Lower lobe of right lung (tissue), 2 donors: ENCODE data around the gene MYH7. TPM values are rescaled to one million over a fixed set of nuclear protein-coding genes. Genes with fewer than 3 reads are reported as not detected.

Experiments
- ATAC-seq, 2 donors: fragments of 200-7000 bp; cut with Tn5 transposase; one replicate each; pipeline ENCODE4 v1.9.1; 2020 to 2022; ENCODE audit warnings: mild to moderate bottlenecking in 2 of 2, moderate library complexity in 2 of 2
- DNase-seq: peaks from one replicate; pipeline ENCODE4 v3.0.0-alpha.2; 2020
- H3K27ac ChIP-seq: fragments of 200-600 bp; one replicate; pipeline ENCODE4 v1.8.0; 2022
- H3K27me3 ChIP-seq: fragments of 200-600 bp; one replicate; pipeline ENCODE4 v1.8.0; 2022; ENCODE audit warnings: low read depth
- H3K36me3 ChIP-seq: fragments of 200-600 bp; one replicate; pipeline ENCODE4 v1.8.0; 2022; ENCODE audit warnings: mild to moderate bottlenecking
- H3K4me1 ChIP-seq: fragments of 200-600 bp; one replicate; pipeline ENCODE4 v1.8.0; 2022
- H3K4me3 ChIP-seq: fragments of 200-600 bp; one replicate; pipeline ENCODE4 v1.8.0; 2022; ENCODE audit warnings: mild to moderate bottlenecking
- H3K9me3 ChIP-seq: fragments of 200-600 bp; one replicate; pipeline ENCODE4 v1.8.0; 2022
- CTCF ChIP-seq: fragments of 200-600 bp; IDR thresholded peaks from one replicate; pipeline ENCODE4 v1.8.0; 2022; ENCODE audit warnings: antibody characterized with exemption, mild to moderate bottlenecking
- intact Hi-C: fragments of 100-400 bp; cut with DNase I; formaldehyde crosslinking; loops from one replicate; pipeline ENCODE4 v1.11.0; 2022
- total RNA-seq: library from RNA; stranded (reverse); fragmentation: NEBNext Ultra II Directional; extraction: Animal tissue kit (Norgen Biotek cat#: 25700); gene quantifications from one replicate; pipeline ENCODE4 v1.2.1, GENCODE V29; 2021
- donor health status: DM: no; HTN: yes; CAD: no; lungs with severe emphysema.

Gene MYH7
- total RNA-seq, 1 donor from 2014 or later = 0.09 TPM

- ATAC-seq (no peak), DNase-seq (no peak)
- no peaks in the 10 kb centered on the region for H3K27me3 ChIP-seq
- intact Hi-C loops = no loop called here
- H3K27ac ChIP-seq = no peak overlapping the region
- no peak overlapping the region for H3K4me3 ChIP-seq
- no peak for TF ChIP-seq CTCF
- H3K36me3 ChIP-seq = no peaks in the 10 kb centered on the region
- H3K4me1 ChIP-seq = no peaks in the 10 kb centered on the region
- H3K9me3 ChIP-seq = no peaks in the 10 kb centered on the region
Observed at GRCh38 chr14:23409475-23409874, 26.0 kb downstream of the MYH7 start.

- intact Hi-C loops = no loop called here
- no peak for DNase-seq
- TF ChIP-seq CTCF = no peak
- H3K4me1 ChIP-seq = no peaks in the 10 kb centered on the region
- no peak overlapping the region for H3K27ac ChIP-seq
- no peak for ATAC-seq
- no peaks in the 10 kb centered on the region for H3K36me3 ChIP-seq
- H3K9me3 ChIP-seq = no peaks in the 10 kb centered on the region
- H3K27me3 ChIP-seq = no peaks in the 10 kb centered on the region
- no peak overlapping the region for H3K4me3 ChIP-seq
Observed at GRCh38 chr14:23408307-23408630, 27.2 kb downstream of the MYH7 start.

GRCh38 chr14:23407516-23408306 lies 27.7 kb downstream of the MYH7 start, which contains the start of gene MYH6:
Gene MYH6 (minus strand): TSS chr14:23408273. CDS start chr14:23407223, 1,050 bp downstream.
- intact Hi-C loops = no loop called here
- H3K36me3 ChIP-seq = no peaks in the 10 kb centered on the region
- no peaks in the 10 kb centered on the region for H3K4me1 ChIP-seq
- no peak for TF ChIP-seq CTCF
- H3K27me3 ChIP-seq = no peaks in the 10 kb centered on the region
- H3K9me3 ChIP-seq = no peaks in the 10 kb centered on the region
- no peak within 1 kb of the TSS for H3K27ac ChIP-seq
- no peak within 1 kb of the TSS for H3K4me3 ChIP-seq
- DNase-seq = peak; percentile 16
- ATAC-seq = no peak

- no peaks in the 10 kb centered on the region for H3K4me1 ChIP-seq
- DNase-seq (no peak), ATAC-seq (no peak)
- no peaks in the 10 kb centered on the region for H3K27me3 ChIP-seq
- H3K4me3 ChIP-seq = no peak overlapping the region
- H3K36me3 ChIP-seq = no peaks in the 10 kb centered on the region
- no peak overlapping the region for H3K27ac ChIP-seq
- intact Hi-C loops = no loop called here
- no peaks in the 10 kb centered on the region for H3K9me3 ChIP-seq
- no peak for TF ChIP-seq CTCF
Observed at GRCh38 chr14:23406725-23407355, 28.6 kb downstream of the MYH7 start.

GRCh38 chr14:23406244-23406643 lies 29.2 kb downstream of the MYH7 start:
- no peak overlapping the region for H3K27ac ChIP-seq

More at GRCh38 chr14:23406244-23406643, 29.2 kb downstream of the MYH7 start:
- intact Hi-C loops = no loop called here
- Histone ChIP-seq H3K36me3 (no peaks in the 10 kb centered on the region), H3K4me3 (no peak overlapping the region), H3K27me3 (no peaks in the 10 kb centered on the region), H3K4me1 (no peaks in the 10 kb centered on the region), H3K9me3 (no peaks in the 10 kb centered on the region)
- no peak for ATAC-seq
- no peak for DNase-seq
- TF ChIP-seq CTCF = no peak
